H1 (cell line): Measurements from ENCODE around the gene IGFBP4. TPM values are rescaled to one million over a fixed set of nuclear protein-coding genes. Genes with fewer than 3 reads are reported as not detected.

Source experiments
- CTCF ChIA-PET: fragments of 300-600 bp; sonication (Branson Sonifier 250); formaldehyde crosslinking; loops from one replicate; lab custom pipeline; 2021; ENCODE audit not compliant: partially characterized antibody; lab: Charles Lee
- POLR2A ChIA-PET: fragments of 300-600 bp; sonication (Branson Sonifier 250); formaldehyde crosslinking; loops from one replicate; lab custom pipeline; 2021; ENCODE audit warnings: inconsistent platforms; ENCODE audit not compliant: partially characterized antibody; lab: Charles Lee
- DNase-seq, 2 experiments: peaks; one replicate each; pipeline versions ENCODE4 v3.0.0 to v3.0.0-alpha.2; 2010 to 2022; ENCODE audit warnings: low spot score in 2 of 2, low read depth in 1 of 2, mixed read lengths in 1 of 2
- FAIRE-seq: peaks from 2 replicates; lab custom pipeline; 2011; peaks lifted over from hg19 to GRCh38; lab: Jason Lieb, UNC
- H2AFZ ChIP-seq: 2 replicates; pipeline ENCODE4 v1.8.1; 2012; ENCODE audit warnings: low read length, inconsistent platforms
- H2AK5ac ChIP-seq: 2 replicates; pipeline ENCODE4 v1.6.1; 2013; ENCODE audit warnings: low read depth, low read length
- H2BK120ac ChIP-seq: replicated peaks from 2 replicates; pipeline ENCODE3; 2013; ENCODE audit warnings: low read depth, low read length, inconsistent platforms
- H2BK12ac ChIP-seq: 2 replicates; pipeline ENCODE4 v1.6.1; 2013; ENCODE audit warnings: low read depth, low read length
- H2BK15ac ChIP-seq: 2 replicates; pipeline ENCODE4 v1.6.1; 2013; ENCODE audit warnings: low read length
- H2BK20ac ChIP-seq: 2 replicates; pipeline ENCODE4 v1.6.1; 2013; ENCODE audit warnings: low read length
- H2BK5ac ChIP-seq: 2 replicates; pipeline ENCODE4 v1.6.1; 2013; ENCODE audit warnings: low read depth, low read length
- H3K14ac ChIP-seq: 2 replicates; pipeline ENCODE4 v1.6.1; 2013; ENCODE audit warnings: inconsistent platforms; ENCODE audit not compliant: insufficient read length
- H3K18ac ChIP-seq: 2 replicates; pipeline ENCODE4 v1.6.1; 2013; ENCODE audit warnings: low read length; ENCODE audit errors: extremely low read depth
- H3K23ac ChIP-seq: 2 replicates; pipeline ENCODE4 v1.6.1; 2013; ENCODE audit warnings: inconsistent platforms; ENCODE audit not compliant: insufficient read length
- H3K23me2 ChIP-seq: 2 replicates; pipeline ENCODE4 v1.6.1; 2013; ENCODE audit warnings: low read depth, low read length
- H3K27ac ChIP-seq: 2 replicates; pipeline ENCODE4 v1.6.1; 2011; ENCODE audit warnings: low read depth, low read length, inconsistent platforms
- H3K27me3 ChIP-seq, 4 experiments: replicated peaks in 1 of 4; 1 replicate in 1 of 4; 2 replicates in 3 of 4; pipeline versions ENCODE4 v1.6.1 to v1.8.1; 2011 to 2013; ENCODE audit warnings: low read length in 3 of 4, mild to moderate bottlenecking in 3 of 4, inconsistent platforms in 2 of 4, mixed read lengths in 2 of 4, moderate library complexity in 1 of 4; ENCODE audit not compliant: control insufficient read depth in 3 of 4, insufficient read depth in 3 of 4; ENCODE audit errors: extremely low read depth in 1 of 4
- H3K36me3 ChIP-seq, 4 experiments: 2 replicates each; pipeline versions ENCODE4 v1.6.1 to v1.8.1; 2011 to 2013; ENCODE audit warnings: mild to moderate bottlenecking in 4 of 4, low read length in 3 of 4, moderate library complexity in 2 of 4, control low read depth in 1 of 4, inconsistent platforms in 1 of 4; ENCODE audit not compliant: insufficient read depth in 4 of 4, control insufficient read depth in 2 of 4
- H3K4ac ChIP-seq: replicated peaks from 2 replicates; pipeline ENCODE3; 2013; ENCODE audit warnings: low read length, low read depth, mixed read lengths, inconsistent platforms; ENCODE audit not compliant: insufficient read length
- H3K4me1 ChIP-seq, 4 experiments: replicated peaks in 1 of 4; 1 replicate in 1 of 4; 2 replicates in 3 of 4; pipeline versions ENCODE4 v1.6.1 to v1.8.1; 2011 to 2013; ENCODE audit warnings: low read length in 3 of 4, inconsistent platforms in 2 of 4, mixed read lengths in 1 of 4; ENCODE audit not compliant: insufficient read depth in 4 of 4, control insufficient read depth in 3 of 4
- H3K4me2 ChIP-seq, 2 experiments: 2 replicates each; pipeline versions ENCODE4 v1.6.1 to v1.8.1; 2011 to 2013; ENCODE audit warnings: low read depth in 2 of 2, low read length in 2 of 2, control low read depth in 1 of 2, inconsistent platforms in 1 of 2, mild to moderate bottlenecking in 1 of 2; ENCODE audit not compliant: insufficient read depth in 1 of 2
- H3K4me3 ChIP-seq, 4 experiments: fragments of 200-600, 300-600 bp in 1 of 4; sonication (generic), shearing (Covaris generic), sonication (Bioruptor Twin) in 1 of 4; 2 replicates each; pipeline versions ENCODE4 v1.5.1 to v1.8.1; 2011 to 2016; ENCODE audit warnings: low read length in 4 of 4, low read depth in 3 of 4, control low read depth in 2 of 4, inconsistent platforms in 2 of 4, mild to moderate bottlenecking in 2 of 4, mixed read lengths in 1 of 4, moderate library complexity in 1 of 4; ENCODE audit not compliant: insufficient read depth in 2 of 4; ENCODE audit errors: extremely low read depth in 1 of 4
- H3K56ac ChIP-seq: replicated peaks from 2 replicates; pipeline ENCODE3; 2013; ENCODE audit warnings: low read depth, mild to moderate bottlenecking, mixed read lengths, low read length, inconsistent platforms; ENCODE audit not compliant: insufficient read length
- H3K79me1 ChIP-seq: 2 replicates; pipeline ENCODE4 v1.6.1; 2013; ENCODE audit warnings: low read depth, low read length, control low read depth
- H3K79me2 ChIP-seq, 2 experiments: 2 replicates each; pipeline versions ENCODE4 v1.6.1 to v1.8.1; 2012 to 2013; ENCODE audit warnings: low read length in 2 of 2, mild to moderate bottlenecking in 2 of 2, inconsistent platforms in 1 of 2; ENCODE audit not compliant: insufficient read depth in 2 of 2, control insufficient read depth in 1 of 2
- H3K9ac ChIP-seq, 4 experiments: replicated peaks in 1 of 4; 1 replicate in 1 of 4; 2 replicates in 3 of 4; pipeline versions ENCODE4 v1.6.1 to v1.8.1; 2011 to 2013; ENCODE audit warnings: low read depth in 3 of 4, low read length in 3 of 4, control low read depth in 2 of 4, mild to moderate bottlenecking in 2 of 4, moderate library complexity in 2 of 4, inconsistent platforms in 1 of 4; ENCODE audit errors: extremely low read depth in 1 of 4
- H3K9me3 ChIP-seq, 2 experiments: 2 replicates each; pipeline versions ENCODE4 v1.6.1 to v1.8.1; 2012 to 2013; ENCODE audit warnings: mild to moderate bottlenecking in 2 of 2, moderate library complexity in 2 of 2, control low read depth in 1 of 2, inconsistent platforms in 1 of 2, low read depth in 1 of 2, low read length in 1 of 2, mixed read lengths in 1 of 2; ENCODE audit not compliant: insufficient read depth in 2 of 2
- H4K20me1 ChIP-seq, 2 experiments: replicated peaks in 1 of 2; 2 replicates each; pipeline versions ENCODE3 to v1.8.1; 2011 to 2013; ENCODE audit warnings: inconsistent platforms in 2 of 2, low read length in 2 of 2, mild to moderate bottlenecking in 1 of 2; ENCODE audit not compliant: insufficient read depth in 2 of 2, control insufficient read depth in 1 of 2
- H4K5ac ChIP-seq: 2 replicates; pipeline ENCODE4 v1.6.1; 2013; ENCODE audit warnings: low read length, low read depth, mixed read lengths, inconsistent platforms; ENCODE audit not compliant: insufficient read length
- H4K8ac ChIP-seq: 2 replicates; pipeline ENCODE4 v1.8.0; 2013; ENCODE audit warnings: mild to moderate bottlenecking, moderate library complexity, low read length, inconsistent platforms; ENCODE audit not compliant: insufficient read depth; ENCODE audit errors: extremely low read depth
- H4K91ac ChIP-seq: replicated peaks from 2 replicates; pipeline ENCODE3; 2013; ENCODE audit warnings: low read length, mixed read lengths, inconsistent platforms; ENCODE audit not compliant: insufficient read length
- GABPA ChIP-seq: IDR thresholded peaks from 2 replicates; pipeline ENCODE4 v1.6.1; 2011; ENCODE audit warnings: mild to moderate bottlenecking, low read length, moderate library complexity, borderline replicate concordance; ENCODE audit not compliant: insufficient read depth
- ZNF274 ChIP-seq: IDR thresholded peaks from 2 replicates; pipeline ENCODE4 v1.7.0; 2012; ENCODE audit warnings: low read length, borderline replicate concordance; ENCODE audit errors: extremely low read depth
- WGBS, 2 experiments: shearing (Covaris generic) in 1 of 2; methylation state at CpG; one replicate each; pipeline versions ENCODE4 v1.1.6 to v1.1.7; 2013 to 2015; ENCODE audit warnings: low lambda C conversion rate in 2 of 2, mixed read lengths in 2 of 2, inconsistent platforms in 1 of 2, low coverage in 1 of 2, missing lambda C conversion rate in 1 of 2; ENCODE audit not compliant: insufficient replicate concordance in 2 of 2, insufficient coverage in 1 of 2, insufficient read length in 1 of 2; ENCODE audit errors: extremely low coverage in 1 of 2, missing lambda C conversion rate in 1 of 2; 5-methylcytosine and 5-hydroxymethylcytosine counted together
- polyA plus RNA-seq, 7 experiments: library from polyadenylated mRNA; depleted of rRNA in 3 of 7; stranded (reverse) in 5 of 7; unstranded in 2 of 7; fragments of >200 nt in 5 of 7; fragments of 200-250 nt in 2 of 7; gene quantifications; 1 replicate in 5 of 7; 2 replicates in 1 of 7; 4 replicates in 1 of 7; pipeline versions ENCODE4 v1.2.1 to v1.2.3, GENCODE V29; 2011 to 2013; ENCODE audit warnings: missing spikeins in 2 of 7, mixed read lengths in 2 of 7
- total RNA-seq: library from RNA; stranded (reverse); fragmentation: NEBNext Ultra II Directional; extraction: Animal tissue kit (Norgen Biotek cat#: 25700); gene quantifications from 2 replicates; pipeline ENCODE4 v1.2.1, GENCODE V29; 2021

Gene IGFBP4
- total and polyA plus RNA-seq, 2 of the 8 experiments (the other 6 are each of a cell fraction or from before 2014, with no cell fraction given): 85.5 to 105 TPM

- Histone ChIP-seq H4K20me1 (no peaks in the 10 kb centered on the region), H3K27ac (no peak overlapping the region), H2BK20ac (no peak overlapping the region), H3K36me3 (no peaks in the 10 kb centered on the region), H3K9me3 (peaks cover 4 to 12% of the 10 kb centered on the region in 2 experiments; a peak in 2 of 4 replicates), H3K14ac (no peak overlapping the region), H2BK5ac (no peak overlapping the region), H3K4ac (no peak overlapping the region), H3K4me3 (no peak overlapping the region), H2AK5ac (no peak overlapping the region), H4K8ac (no peak overlapping the region), H3K79me2 (no peaks in the 10 kb centered on the region), H2BK120ac (no peak overlapping the region), H3K4me2 (no peak overlapping the region), H2BK12ac (no peak overlapping the region), H3K79me1 (no peaks in the 10 kb centered on the region), H3K27me3 (no peaks in the 10 kb centered on the region), H2AFZ (no peak overlapping the region), H4K91ac (no peak overlapping the region), H3K18ac (no peak overlapping the region), H3K9ac (no peak overlapping the region), H3K4me1 (peaks cover 0 to 19% (median 4%) of the 10 kb centered on the region in 4 experiments; a peak in 5 of 7 replicates), H2BK15ac (no peak overlapping the region), H3K56ac (no peak overlapping the region), H4K5ac (no peak overlapping the region), H3K23me2 (no peaks in the 10 kb centered on the region; the same call in 1 of the 2 replicates), H3K23ac (no peak overlapping the region)
- no peak for TF ChIP-seq ZNF274
- TF ChIP-seq GABPA: no peak
- DNase-seq (no peak), FAIRE-seq (no peak)
- WGBS, 2 experiments: 91% methylated on average over 7 of the region's 7 CpGs; no CpG with 5 or more reads in 1 of the 2 experiments
- ChIA-PET CTCF (interaction anchor here (0.6 to 34.1 kb wide), 5 partner anchors 9 to 111 kb away, joined by 3 to 739 read pairs (median 3); partner anchors contain the start of gene IGFBP4), POLR2A (interaction anchor here (0.7 to 1.9 kb wide), 2 partner anchors 10 to 82 kb away, joined by 3 to 9 read pairs; no protein-coding TSS in a partner anchor)
Measured at GRCh38 chr17:40468560-40468959, 25.3 kb downstream of the IGFBP4 start.
